ENCODE measurements around the gene AATK.

AATK gene

DNA sequence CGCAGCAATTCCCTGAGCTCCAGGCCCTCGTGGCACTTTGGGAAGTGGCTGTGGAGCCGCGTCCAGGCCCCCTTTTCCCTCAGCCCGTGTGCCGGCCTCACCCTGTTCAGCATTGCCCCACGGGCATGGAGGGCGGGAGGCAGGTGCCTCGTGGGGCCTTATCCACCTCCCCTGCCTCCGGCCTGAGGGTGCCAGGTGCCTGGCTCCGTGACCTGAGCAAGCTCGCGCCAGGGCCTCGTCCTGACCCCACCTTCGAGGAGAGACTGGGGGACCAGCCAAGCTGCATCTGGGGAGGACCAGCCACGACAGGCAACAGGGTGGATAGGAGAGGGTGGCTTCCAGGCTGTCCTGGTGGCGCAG is 27.0 kb upstream of the AATK start:
- TF ChIP-seq POLR2A (IDR thresholded peaks at IDR 0.05; ENCODE audit: low read length), result no peak
- DNase-seq, result no peak

DNA sequence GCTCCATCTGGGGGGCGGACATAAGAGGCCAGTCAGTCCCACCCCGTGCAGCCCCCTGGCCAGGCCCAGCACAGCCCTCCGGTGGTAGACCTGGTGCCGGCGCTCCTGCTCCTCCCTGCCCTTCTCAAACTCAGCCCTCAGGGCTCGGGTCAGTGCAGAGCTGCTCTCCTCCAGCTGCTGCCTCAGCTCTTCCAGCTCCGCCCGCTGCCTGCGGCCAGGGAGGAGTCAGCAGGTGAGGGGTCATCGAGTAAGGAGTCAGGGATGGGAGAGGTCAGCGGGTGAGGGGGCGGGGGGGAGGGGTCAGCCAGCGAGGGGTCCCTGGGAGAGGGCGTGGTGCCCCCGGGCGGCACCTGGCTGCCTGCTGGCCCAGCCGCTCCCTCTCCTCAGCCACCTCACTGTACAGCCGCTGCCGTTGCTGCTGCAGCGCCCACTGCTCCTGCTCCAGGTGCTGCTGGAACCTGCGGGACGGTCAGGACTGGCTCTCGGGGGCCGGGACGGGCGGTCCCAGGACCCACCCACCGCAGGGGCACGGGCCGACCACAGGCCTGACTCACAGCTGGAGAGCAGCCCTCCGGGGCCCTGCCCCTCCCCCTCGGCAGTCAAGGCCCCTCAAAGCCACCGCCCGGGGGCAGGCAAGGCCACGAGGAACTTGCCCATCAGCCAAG is 26.5 kb upstream of the AATK start:
- TF ChIP-seq POLR2A (IDR thresholded peaks at IDR 0.05; ENCODE audit: low read length) (no peak), GATA1 (IDR thresholded peaks at IDR 0.05; ENCODE audit: low read depth, low read length) (no peak)
- DNase-seq, result no peak

DNA sequence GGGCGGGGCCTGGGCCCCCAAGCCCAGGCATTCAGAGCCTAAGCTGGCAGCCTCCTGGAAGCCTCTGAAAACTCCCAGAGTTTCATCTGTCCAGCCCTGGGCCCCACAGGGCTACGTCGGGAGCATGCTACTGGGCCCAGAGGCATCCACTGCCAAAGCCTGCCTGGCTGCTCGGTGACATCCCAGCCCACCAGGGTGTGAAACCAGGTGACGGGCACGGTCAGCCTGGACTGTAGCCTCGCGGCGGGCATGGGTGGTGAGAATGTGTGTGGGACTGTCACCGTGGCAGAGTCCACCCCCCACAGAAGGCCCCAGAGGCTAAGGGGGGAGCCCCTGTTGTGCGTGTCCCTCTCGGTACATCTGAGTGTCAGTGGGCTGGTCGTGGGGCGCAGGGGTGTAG is 25.6 kb upstream of the AATK start:
- DNase-seq, result no peak
- TF ChIP-seq POLR2A (IDR thresholded peaks at IDR 0.05; ENCODE audit: low read length) (no peak), GATA1 (IDR thresholded peaks at IDR 0.05; ENCODE audit: low read depth, low read length) (no peak)

DNA sequence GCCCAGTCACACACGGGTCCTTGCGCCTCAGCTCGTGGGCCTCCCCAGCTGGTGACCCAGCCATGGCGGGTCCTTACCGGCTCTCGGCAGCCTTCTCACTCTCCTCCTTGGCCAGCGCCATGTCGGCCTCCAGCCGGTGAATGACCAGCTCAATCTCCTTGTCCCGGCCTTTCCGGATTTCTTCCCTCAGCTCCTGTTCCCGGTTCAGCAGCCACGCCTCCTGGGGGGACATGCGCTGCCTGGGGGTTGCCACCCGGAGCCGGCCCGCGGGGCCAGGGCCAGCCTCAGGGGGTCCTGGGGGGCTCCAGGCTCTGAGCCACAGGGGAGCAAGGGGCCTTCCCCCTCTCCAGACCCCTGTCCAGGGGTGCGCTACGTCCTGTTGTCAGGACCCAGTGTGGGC is 25.1 kb upstream of the AATK start:
- no peak for TF ChIP-seq POLR2A (IDR thresholded peaks at IDR 0.05; ENCODE audit: low read length)
- no peak for TF ChIP-seq GATA1 (IDR thresholded peaks at IDR 0.05; ENCODE audit: low read depth, low read length)
- no peak for DNase-seq

DNA sequence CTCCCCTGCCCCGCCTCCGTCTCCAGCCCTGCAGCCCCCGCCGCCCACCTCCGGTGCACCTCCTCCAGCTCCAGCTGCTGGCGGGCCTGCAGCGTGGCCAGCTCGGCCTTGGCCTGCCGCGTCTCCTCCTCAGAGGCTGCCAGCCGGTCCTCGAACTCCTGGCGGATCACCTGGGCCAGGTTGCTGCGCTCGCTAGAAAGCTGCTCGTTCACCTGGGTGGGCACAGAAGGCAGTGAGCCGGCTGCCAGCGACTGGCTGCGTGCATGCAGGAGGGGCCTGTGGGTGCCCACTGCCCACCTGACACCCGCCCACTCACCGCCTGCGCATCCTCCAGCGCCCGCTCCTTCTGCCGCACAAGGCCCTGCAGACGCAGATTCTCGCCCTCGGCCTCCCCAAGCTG is 24.6 kb upstream of the AATK start:
- no peak for TF ChIP-seq GATA1 (IDR thresholded peaks at IDR 0.05; ENCODE audit: low read depth, low read length)
- no peak for TF ChIP-seq POLR2A (IDR thresholded peaks at IDR 0.05; ENCODE audit: low read length)

GRCh38 chr17:81189670-81190530 is 23.9 kb upstream of the AATK start:
- no peak for TF ChIP-seq POLR2A (IDR thresholded peaks at IDR 0.05; ENCODE audit: low read length)
- TF ChIP-seq GATA1 (IDR thresholded peaks at IDR 0.05; ENCODE audit: low read depth, low read length), result no peak
- no peak for DNase-seq

More for the DNA sequence above, 24.6 kb upstream of the AATK start:
- DNase-seq, result no peak

- no peak for TF ChIP-seq GATA1 (IDR thresholded peaks at IDR 0.05; ENCODE audit: low read depth, low read length)
- no peak for TF ChIP-seq POLR2A (IDR thresholded peaks at IDR 0.05; ENCODE audit: low read length)
- no peak for DNase-seq
Observed at GRCh38 chr17:81189016-81189415, 23.0 kb upstream of the AATK start.

DNA sequence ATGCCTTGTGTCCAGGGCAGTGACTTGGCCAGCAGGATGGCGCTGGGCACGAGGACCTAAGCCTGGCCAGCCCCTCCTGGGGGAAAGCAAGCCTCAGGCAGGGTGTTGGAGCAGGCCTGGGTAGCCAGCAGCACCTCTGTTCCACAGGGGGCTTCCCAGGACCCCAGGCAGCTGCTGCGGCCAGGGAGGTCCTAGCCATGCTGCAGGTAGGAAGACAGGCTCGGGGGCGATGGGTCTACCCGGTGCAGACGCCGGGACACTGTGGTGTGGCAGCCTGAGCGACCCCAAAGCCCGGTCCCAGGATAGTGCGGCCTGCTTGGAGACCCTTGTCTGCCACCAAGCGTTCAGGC is 22.4 kb upstream of the AATK start:
- TF ChIP-seq POLR2A (IDR thresholded peaks at IDR 0.05; ENCODE audit: low read length), result no peak
- no peak for TF ChIP-seq GATA1 (IDR thresholded peaks at IDR 0.05; ENCODE audit: low read depth, low read length)
- no peak for DNase-seq

DNA sequence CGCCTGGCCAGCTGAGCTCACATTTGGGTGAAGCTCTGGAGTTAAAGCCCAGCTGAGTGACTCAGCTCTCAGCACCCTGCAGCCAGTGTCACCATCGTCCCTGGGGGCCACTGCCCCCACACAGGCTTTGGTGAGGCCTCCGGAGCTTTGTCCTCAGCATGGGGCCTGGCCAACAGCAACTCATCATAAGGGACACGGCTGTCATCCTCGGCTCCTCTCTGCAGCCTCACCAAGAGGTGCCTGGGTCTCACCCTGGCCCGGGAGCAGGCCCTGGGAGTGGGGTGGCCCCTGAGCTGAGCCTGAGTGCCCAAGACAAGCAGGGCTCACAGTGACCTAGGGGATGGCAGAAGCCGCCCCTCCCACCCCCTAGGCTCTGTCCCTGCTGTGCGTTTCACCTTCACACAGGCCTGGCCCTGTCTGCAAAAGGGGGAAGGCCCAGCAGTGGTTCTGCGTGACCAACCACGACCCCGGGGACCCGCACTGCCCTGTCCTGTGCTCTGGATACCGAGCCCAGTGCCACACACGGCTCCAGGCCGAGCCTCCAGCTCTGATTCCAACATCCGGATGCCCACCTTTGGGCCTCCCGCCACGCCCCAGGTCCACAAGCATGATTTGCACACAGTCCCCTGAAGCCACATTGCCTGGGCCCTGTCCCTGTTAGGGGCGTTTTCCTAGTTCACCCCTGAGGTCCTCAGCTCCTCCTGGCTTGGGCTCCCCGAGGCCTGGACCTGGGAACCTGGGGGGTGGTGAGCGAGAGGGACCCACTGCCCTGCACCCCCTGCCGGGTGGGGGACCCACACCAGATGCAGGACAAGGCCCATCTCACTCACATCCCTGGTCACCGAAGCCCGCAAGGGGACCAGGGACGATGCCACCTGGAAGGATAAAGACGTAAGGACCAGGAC is 21.8 kb upstream of the AATK start:
- TF ChIP-seq POLR2A (IDR thresholded peaks at IDR 0.05; ENCODE audit: low read length) (no peak), GATA1 (IDR thresholded peaks at IDR 0.05; ENCODE audit: low read depth, low read length) (no peak)
- no peak for DNase-seq

DNA sequence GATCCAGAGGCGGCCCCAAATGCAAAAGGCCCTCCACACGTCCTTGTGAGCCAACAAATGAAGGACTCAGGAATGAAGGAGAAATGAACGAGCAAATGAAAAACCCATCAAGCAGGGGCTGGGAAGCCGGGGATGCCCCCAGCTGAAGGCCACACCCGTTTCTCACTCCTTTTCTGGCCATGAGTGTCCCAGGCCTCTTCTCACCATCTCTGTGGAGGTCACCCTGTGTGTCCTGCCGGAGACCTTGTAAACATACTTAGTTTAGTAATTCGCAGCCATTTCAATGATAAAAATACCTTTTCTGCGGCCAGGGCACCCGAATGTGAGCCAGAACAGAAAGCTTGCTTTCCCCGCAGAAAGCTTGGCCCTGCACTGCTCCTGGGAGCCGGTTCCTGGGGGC is 21.1 kb upstream of the AATK start:
- no peak for TF ChIP-seq POLR2A (IDR thresholded peaks at IDR 0.05; ENCODE audit: low read length)
- no peak for TF ChIP-seq GATA1 (IDR thresholded peaks at IDR 0.05; ENCODE audit: low read depth, low read length)
- no peak for DNase-seq

DNA sequence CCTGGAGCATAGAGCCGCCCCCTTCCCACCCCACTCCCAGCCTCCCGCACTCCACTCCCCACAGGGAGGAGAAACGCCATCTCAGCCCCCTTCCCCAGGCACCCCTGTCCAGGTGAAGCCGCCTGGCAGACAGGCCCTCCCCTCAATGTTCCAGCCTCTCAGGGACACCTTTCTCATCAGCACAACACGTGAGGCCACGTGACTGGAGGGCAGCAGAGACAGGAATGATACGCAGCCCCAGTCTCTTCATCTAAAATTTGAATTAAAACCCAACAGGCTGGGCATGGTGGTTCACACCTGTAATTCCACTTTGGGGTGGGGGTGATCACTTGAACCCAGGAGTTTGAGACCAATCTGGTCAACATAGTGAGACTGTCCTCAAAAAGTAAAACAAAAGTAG is 20.2 kb upstream of the AATK start:
- TF ChIP-seq POLR2A (IDR thresholded peaks at IDR 0.05; ENCODE audit: low read length) (no peak), GATA1 (IDR thresholded peaks at IDR 0.05; ENCODE audit: low read depth, low read length) (no peak)
- DNase-seq, result no peak

GRCh38 chr17:81184555-81184954 is 18.5 kb upstream of the AATK start:
- no peak for DNase-seq
- TF ChIP-seq GATA1 (IDR thresholded peaks at IDR 0.05; ENCODE audit: low read depth, low read length) (no peak), POLR2A (IDR thresholded peaks at IDR 0.05; ENCODE audit: low read length) (no peak)

GRCh38 chr17:81183807-81184206 is 17.8 kb upstream of the AATK start:
- no peak for TF ChIP-seq GATA1 (IDR thresholded peaks at IDR 0.05; ENCODE audit: low read depth, low read length)
- TF ChIP-seq POLR2A (IDR thresholded peaks at IDR 0.05; ENCODE audit: low read length), result no peak

GRCh38 chr17:81183316-81183715 is 17.3 kb upstream of the AATK start:
- TF ChIP-seq GATA1 (IDR thresholded peaks at IDR 0.05; ENCODE audit: low read depth, low read length) (no peak), POLR2A (IDR thresholded peaks at IDR 0.05; ENCODE audit: low read length) (no peak)
- no peak for DNase-seq

More at GRCh38 chr17:81183807-81184206, 17.8 kb upstream of the AATK start:
- no peak for DNase-seq
